GM12878 (cell line): ENCODE data around the gene CCNY. TPM values are rescaled to one million over a fixed set of nuclear protein-coding genes. Genes with fewer than 3 reads are reported as not detected.
A peak's percentile ranks its signal among the peaks of the same experiment; 100 is the strongest.

Experiments used
- CBFB ChIP-seq: IDR thresholded peaks from 2 replicates; pipeline ENCODE4 v1.6.1; 2016; ENCODE audit warnings: antibody characterized with exemption, low read depth
- CEBPB ChIP-seq, 2 experiments: fragments of 150-350 bp in 1 of 2; IDR thresholded peaks; 2 replicates each; pipeline ENCODE4 v1.6.1; 2012 to 2014; ENCODE audit warnings: low read depth in 2 of 2, low read length in 2 of 2, borderline replicate concordance in 1 of 2, inconsistent platforms in 1 of 2
- CTCF ChIP-seq, 3 experiments: IDR thresholded peaks in 2 of 3; conservative IDR thresholded peaks in 1 of 3; 2 replicates each; pipeline ENCODE4 v1.5.1; 2011; ENCODE audit warnings: low read depth in 3 of 3, low read length in 3 of 3, mild to moderate bottlenecking in 3 of 3, control low read depth in 2 of 3, moderate library complexity in 2 of 3, inconsistent platforms in 1 of 3, mixed read lengths in 1 of 3; ENCODE audit not compliant: control insufficient read depth in 2 of 3, insufficient read depth in 1 of 3; ENCODE audit errors: extremely low read depth in 1 of 3
- EZH2 ChIP-seq: IDR thresholded peaks from 2 replicates; pipeline ENCODE4 v1.6.1; 2012; ENCODE audit warnings: low read depth, mild to moderate bottlenecking, control low read depth, inconsistent platforms, low read length, borderline replicate concordance; ENCODE audit not compliant: control insufficient read depth
- FOS ChIP-seq: IDR thresholded peaks from 3 replicates; pipeline ENCODE4 v1.6.1; 2011; ENCODE audit warnings: borderline replicate concordance; ENCODE audit not compliant: insufficient read length; ENCODE audit errors: extremely low read depth
- FOXK2 ChIP-seq: fragments of 450-650 bp; IDR thresholded peaks from 2 replicates; pipeline ENCODE4 v1.6.1; 2017; ENCODE audit warnings: mild to moderate bottlenecking, moderate library complexity
- IRF4 ChIP-seq: IDR thresholded peaks from 2 replicates; pipeline ENCODE4 v1.6.1; 2011; ENCODE audit warnings: low read depth, low read length
- MEF2A ChIP-seq: IDR thresholded peaks from 2 replicates; pipeline ENCODE4 v1.6.1; 2011; ENCODE audit warnings: low read depth, mild to moderate bottlenecking, low read length, moderate library complexity; ENCODE audit not compliant: insufficient read depth
- MEF2B ChIP-seq: fragments of 450-650 bp; IDR thresholded peaks from 2 replicates; pipeline ENCODE4 v1.6.1; 2018; ENCODE audit warnings: mild to moderate bottlenecking, moderate library complexity; ENCODE audit not compliant: partially characterized antibody, poor library complexity, severe bottlenecking
- POLR2AphosphoS2 ChIP-seq: IDR thresholded peaks from 2 replicates; pipeline ENCODE4 v1.6.1; 2011; ENCODE audit warnings: low read depth, mild to moderate bottlenecking, low read length, improper control_type of control experiment, moderate library complexity
- POU2F2 ChIP-seq: IDR thresholded peaks from 3 replicates; pipeline ENCODE4 v1.6.1; 2011; ENCODE audit warnings: low read depth, mild to moderate bottlenecking, low read length, borderline replicate concordance
- RAD51 ChIP-seq: fragments of 450-650 bp; IDR thresholded peaks from 2 replicates; pipeline ENCODE4 v1.6.1; 2016; ENCODE audit warnings: moderate library complexity, mild to moderate bottlenecking, inconsistent platforms
- RB1 ChIP-seq: fragments of 450-650 bp; formaldehyde crosslinking; IDR thresholded peaks from 2 replicates; pipeline ENCODE4 v1.6.1; 2017; ENCODE audit warnings: mild to moderate bottlenecking, borderline replicate concordance
- RCOR1 ChIP-seq: conservative IDR thresholded peaks from 2 replicates; pipeline ENCODE4 v1.6.1; 2012; ENCODE audit warnings: low read depth, low read length, improper control_type of control experiment
- SMAD1 ChIP-seq: fragments of 450-650 bp; IDR thresholded peaks from 2 replicates; pipeline ENCODE4 v1.6.1; 2018; ENCODE audit warnings: mild to moderate bottlenecking, low read depth; ENCODE audit not compliant: partially characterized antibody
- SMARCA5 ChIP-seq: fragments of 450-650 bp; IDR thresholded peaks from 2 replicates; pipeline ENCODE4 v1.6.1; 2017; ENCODE audit warnings: mild to moderate bottlenecking
- SUZ12 ChIP-seq: fragments of 200-600 bp; sonication (generic); IDR thresholded peaks from one replicate; pipeline ENCODE4 v1.6.1; 2018; ENCODE audit warnings: antibody characterized with exemption, mild to moderate bottlenecking; ENCODE audit not compliant: unreplicated experiment
- USF2 ChIP-seq: IDR thresholded peaks from 2 replicates; pipeline ENCODE4 v1.6.1; 2011; ENCODE audit warnings: low read depth, low read length, improper control_type of control experiment, borderline replicate concordance
- ZBTB33 ChIP-seq: fragments of 450-650 bp; IDR thresholded peaks from 2 replicates; pipeline ENCODE4 v1.6.1; 2017; ENCODE audit warnings: mild to moderate bottlenecking
- ZNF592 ChIP-seq: fragments of 450-650 bp; IDR thresholded peaks from 2 replicates; pipeline ENCODE4 v1.6.1; 2017; ENCODE audit warnings: mild to moderate bottlenecking, moderate library complexity
- ZSCAN29 ChIP-seq: fragments of 450-650 bp; IDR thresholded peaks from 2 replicates; pipeline ENCODE4 v1.6.1; 2017; ENCODE audit warnings: mild to moderate bottlenecking, moderate library complexity
- ZZZ3 ChIP-seq: IDR thresholded peaks from 2 replicates; pipeline ENCODE4 v1.6.1; 2011; ENCODE audit warnings: low read depth; ENCODE audit not compliant: control insufficient read depth, insufficient read length
- polyA plus RNA-seq, 11 experiments: library from polyadenylated mRNA; depleted of rRNA in 4 of 11; unstranded in 6 of 11; stranded (reverse) in 5 of 11; fragments of >200 nt; fragmentation: Nextera tagmentation in 4 of 11; fragmentation: Illumina TruSeq in 1 of 11; extraction: Ambion mirVana in 4 of 11; extraction: Trizol in 1 of 11; gene quantifications; 1 replicate in 1 of 11; 2 replicates in 10 of 11; pipeline versions ENCODE4 v1.2.1 to v1.2.3, GENCODE V29; 2011 to 2016; ENCODE audit warnings: inconsistent platforms in 2 of 11, missing spikeins in 2 of 11, low read depth in 1 of 11
- total RNA-seq, 4 experiments: library from RNA; depleted of rRNA in 3 of 4; stranded (reverse); fragments of >200 nt in 3 of 4; fragmentation: Illumina TruSeq in 1 of 4; extraction: Trizol in 1 of 4; gene quantifications; 2 replicates each; pipeline versions ENCODE4 v1.2.1 to v1.2.3, GENCODE V29; 2013 to 2021

CCNY gene
- total and polyA plus RNA-seq, 10 of the 15 experiments (the other 5 are each of a cell fraction or from before 2014, with no cell fraction given): 3.6 to 50.0 (median 26.1) TPM

- no peak for TF ChIP-seq ZZZ3
- TF ChIP-seq ZNF592: no peak
- no peak for TF ChIP-seq ZBTB33
- TF ChIP-seq ZSCAN29: no peak
- 0 out of 4 replicates have a peak, but pooled peaks of 1 of the 2 experiments have one; percentile 25 for TF ChIP-seq CEBPB (IDR thresholded peaks at IDR 0.05; ENCODE audit: borderline replicate concordance in 1 of 2, low read depth in 2 of 2, low read length in 2 of 2)
- TF ChIP-seq POLR2AphosphoS2: no peak
- TF ChIP-seq CTCF (IDR thresholded peaks at IDR 0.05 in 2 of 3, conservative IDR thresholded peaks at IDR 0.05 in 1 of 3; ENCODE audit: control insufficient read depth in 2 of 3, extremely low read depth in 1 of 3, insufficient read depth in 1 of 3, low read depth in 3 of 3, low read length in 3 of 3): no peak
- no peak for TF ChIP-seq FOXK2
- TF ChIP-seq FOS: no peak
- peak; percentile 61 for TF ChIP-seq MEF2A
- no peak for TF ChIP-seq MEF2B
- TF ChIP-seq RCOR1: 0 out of 2 replicates have a peak, but pooled peaks have one; percentile 70
- TF ChIP-seq SMAD1: no peak
- no peak for TF ChIP-seq SMARCA5
- TF ChIP-seq EZH2: no peak
- no peak for TF ChIP-seq POU2F2
- no peak for TF ChIP-seq USF2
- TF ChIP-seq RAD51: no peak
- no peak for TF ChIP-seq CBFB
- no peak for TF ChIP-seq RB1
- no peak for TF ChIP-seq SUZ12
- TF ChIP-seq IRF4: peak; percentile 84
These were observed 5.2 kb downstream of the CCNY start (continued) for GRCh38 chr10:35341521-35341920.
